PC-9 (cell line): Measurements from ENCODE around the gene TEX51. TPM values are rescaled to one million over a fixed set of nuclear protein-coding genes. Genes with fewer than 3 reads are reported as not detected.

Source experiments
- BruUV-seq: library from RNA; stranded (reverse); fragments of 400-500 nt; replicated peaks from 2 replicates; lab custom pipeline; 2021; lab: Mats Ljungman, UMichigan
- CTCF ChIA-PET: fragments of 300-600 bp; sonication (Branson Sonifier 250); formaldehyde crosslinking; loops from one replicate; lab custom pipeline; 2022; ENCODE audit warnings: antibody characterized with exemption; lab: Charles Lee
- POLR2A ChIA-PET: fragments of 300-600 bp; sonication (Branson Sonifier 250); formaldehyde crosslinking; loops from one replicate; lab custom pipeline; 2022; ENCODE audit warnings: antibody characterized with exemption; ENCODE audit not compliant: unreplicated experiment; lab: Charles Lee
- DNase-seq, 2 experiments: peaks; one replicate each; pipeline versions ENCODE4 v3.0.0 to v3.0.0-alpha.2; 2015 to 2022; ENCODE audit warnings: mixed read lengths in 1 of 2
- H2AFZ ChIP-seq: fragments of 200-600 bp; sonication (generic); 2 replicates; pipeline ENCODE4 v1.8.1; 2017; ENCODE audit warnings: antibody characterized with exemption
- H3F3A ChIP-seq: fragments of 200-600 bp; sonication (generic); 2 replicates; pipeline ENCODE4 v1.8.1; 2017; ENCODE audit warnings: antibody characterized with exemption, mild to moderate bottlenecking, low read depth; ENCODE audit not compliant: insufficient read depth
- H3K27ac ChIP-seq: fragments of 200-600 bp; sonication (generic); 2 replicates; pipeline ENCODE4 v1.6.1; 2016; ENCODE audit warnings: mixed run types
- H3K27me3 ChIP-seq: fragments of 200-600 bp; sonication (generic); 2 replicates; pipeline ENCODE4 v1.6.1; 2016; ENCODE audit warnings: low read depth, mixed run types; ENCODE audit not compliant: insufficient read depth
- H3K36me3 ChIP-seq: fragments of 200-600 bp; sonication (generic); 2 replicates; pipeline ENCODE4 v1.6.1; 2016; ENCODE audit warnings: low read depth, mixed run types
- H3K4me1 ChIP-seq: fragments of 200-600 bp; sonication (generic); replicated peaks from 2 replicates; pipeline ENCODE4 v1.6.1; 2016; ENCODE audit warnings: mixed run types; ENCODE audit not compliant: insufficient read depth
- H3K4me2 ChIP-seq: fragments of 200-600 bp; sonication (generic); 2 replicates; pipeline ENCODE4 v1.6.1; 2017; ENCODE audit warnings: mixed run types
- H3K4me3 ChIP-seq: fragments of 200-600 bp; sonication (generic); 2 replicates; pipeline ENCODE4 v1.6.1; 2016; ENCODE audit warnings: mixed run types
- H3K79me2 ChIP-seq: fragments of 200-600 bp; sonication (generic); 2 replicates; pipeline ENCODE4 v1.6.1; 2017; ENCODE audit warnings: low read depth, mixed run types
- H3K9me2 ChIP-seq: fragments of 200-600 bp; sonication (generic); 2 replicates; pipeline ENCODE4 v1.8.1; 2017; ENCODE audit warnings: mild to moderate bottlenecking; ENCODE audit not compliant: insufficient read depth
- H3K9me3 ChIP-seq: fragments of 200-600 bp; sonication (generic); 2 replicates; pipeline ENCODE4 v1.8.1; 2016; ENCODE audit warnings: low read depth; ENCODE audit not compliant: insufficient read depth
- H4K20me1 ChIP-seq: fragments of 200-600 bp; sonication (generic); 2 replicates; pipeline ENCODE4 v1.8.1; 2017; ENCODE audit not compliant: insufficient read depth
- EZH2 ChIP-seq: fragments of 200-600 bp; sonication (generic); IDR thresholded peaks from 2 replicates; pipeline ENCODE4 v1.8.0; 2017; ENCODE audit warnings: antibody characterized with exemption, low read depth
- intact Hi-C: fragments of 100-400 bp; cut with micrococcal nuclease; formaldehyde crosslinking; loops from one replicate; pipeline ENCODE4 v1.10.0; 2022; ENCODE audit not compliant: unreplicated experiment
- total RNA-seq: library from RNA; stranded (reverse); gene quantifications from 2 replicates; pipeline ENCODE4 v1.2.3, GENCODE V29; 2021
- TF ChIP-seq, protein P1 (sequence below): fragments of 200-600 bp; sonication (generic); conservative IDR thresholded peaks from 2 replicates; pipeline ENCODE4 v1.6.1; 2017; ENCODE audit warnings: mixed run types, antibody characterized with exemption, mild to moderate bottlenecking, moderate library complexity

The TEX51 gene
- total RNA-seq, 1 experiment from 2014 or later: not detected

DNA sequence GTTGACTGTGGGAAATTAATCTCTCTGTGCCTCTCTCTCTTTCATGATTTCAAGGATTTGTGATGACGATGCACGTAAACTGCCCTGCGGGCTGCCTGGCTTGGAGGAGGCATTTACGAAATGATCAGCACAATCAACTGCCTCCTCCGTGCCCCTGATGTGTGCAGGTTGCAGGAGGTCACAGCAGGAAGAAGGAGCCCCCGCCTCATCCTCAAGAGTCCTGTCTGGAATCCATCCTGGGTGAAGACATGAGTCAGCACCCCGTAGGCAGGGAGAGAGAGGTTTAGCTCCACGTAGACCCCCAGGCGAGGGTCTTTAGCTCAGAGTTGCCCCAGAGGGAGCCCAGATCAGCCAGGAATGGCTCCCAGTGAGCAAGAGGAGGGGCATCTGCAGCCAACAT lies 17.1 kb upstream of the TEX51 start:
- intact Hi-C loops: no loop called here
- no peak for DNase-seq
- Histone ChIP-seq H4K20me1 (no peaks in the 10 kb centered on the region), H3K79me2 (no peaks in the 10 kb centered on the region), H3K9me2 (no peaks in the 10 kb centered on the region), H3K27me3 (peaks cover 96% of the 10 kb centered on the region), H2AFZ (no peak overlapping the region), H3K9me3 (0 out of 2 replicates have a peak, but pooled peaks cover 5% of the 10 kb centered on the region), H3K27ac (no peak overlapping the region), H3K4me3 (no peak overlapping the region), H3F3A (no peaks in the 10 kb centered on the region), H3K4me2 (no peak overlapping the region), H3K4me1 (no peaks in the 10 kb centered on the region), H3K36me3 (no peaks in the 10 kb centered on the region)
- no TSS peak for BruUV-seq
- POLR2A ChIA-PET: no interaction called here
- TF ChIP-seq EZH2: no peak
- TF ChIP-seq, protein P1, sequence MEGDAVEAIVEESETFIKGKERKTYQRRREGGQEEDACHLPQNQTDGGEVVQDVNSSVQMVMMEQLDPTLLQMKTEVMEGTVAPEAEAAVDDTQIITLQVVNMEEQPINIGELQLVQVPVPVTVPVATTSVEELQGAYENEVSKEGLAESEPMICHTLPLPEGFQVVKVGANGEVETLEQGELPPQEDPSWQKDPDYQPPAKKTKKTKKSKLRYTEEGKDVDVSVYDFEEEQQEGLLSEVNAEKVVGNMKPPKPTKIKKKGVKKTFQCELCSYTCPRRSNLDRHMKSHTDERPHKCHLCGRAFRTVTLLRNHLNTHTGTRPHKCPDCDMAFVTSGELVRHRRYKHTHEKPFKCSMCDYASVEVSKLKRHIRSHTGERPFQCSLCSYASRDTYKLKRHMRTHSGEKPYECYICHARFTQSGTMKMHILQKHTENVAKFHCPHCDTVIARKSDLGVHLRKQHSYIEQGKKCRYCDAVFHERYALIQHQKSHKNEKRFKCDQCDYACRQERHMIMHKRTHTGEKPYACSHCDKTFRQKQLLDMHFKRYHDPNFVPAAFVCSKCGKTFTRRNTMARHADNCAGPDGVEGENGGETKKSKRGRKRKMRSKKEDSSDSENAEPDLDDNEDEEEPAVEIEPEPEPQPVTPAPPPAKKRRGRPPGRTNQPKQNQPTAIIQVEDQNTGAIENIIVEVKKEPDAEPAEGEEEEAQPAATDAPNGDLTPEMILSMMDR: no peak
- CTCF ChIA-PET: no interaction called here

DNA sequence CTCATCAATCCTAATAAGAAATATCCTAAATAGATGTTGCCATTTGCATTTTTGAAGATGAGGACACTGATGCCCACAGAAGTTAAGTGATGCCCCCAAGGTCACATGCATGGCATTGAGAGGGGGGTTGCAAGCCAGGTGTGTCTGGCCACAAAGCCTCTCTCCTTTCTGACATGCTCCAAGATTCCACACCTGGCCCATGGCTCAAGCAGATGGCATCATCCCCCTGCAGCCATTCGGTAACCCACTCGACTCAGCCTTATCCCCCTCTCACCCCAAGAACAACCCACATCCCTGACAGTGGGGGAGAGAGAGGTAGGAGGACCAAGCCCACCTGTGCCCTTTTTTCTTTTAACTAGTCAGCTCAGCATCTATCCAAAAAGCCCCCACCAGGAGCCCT lies 16.5 kb upstream of the TEX51 start:
- Histone ChIP-seq H3K4me2 (no peak overlapping the region), H2AFZ (no peak overlapping the region), H3K9me2 (no peaks in the 10 kb centered on the region), H3K9me3 (0 out of 2 replicates have a peak, but pooled peaks cover 5% of the 10 kb centered on the region), H4K20me1 (no peaks in the 10 kb centered on the region), H3K79me2 (no peaks in the 10 kb centered on the region), H3F3A (no peaks in the 10 kb centered on the region), H3K27ac (no peak overlapping the region), H3K4me1 (no peaks in the 10 kb centered on the region), H3K4me3 (no peak overlapping the region), H3K36me3 (no peaks in the 10 kb centered on the region), H3K27me3 (peaks cover 96% of the 10 kb centered on the region)
- BruUV-seq: no TSS peak
- intact Hi-C loops: no loop called here
- DNase-seq: no peak
- POLR2A ChIA-PET: no interaction called here
- TF ChIP-seq EZH2: no peak
- TF ChIP-seq, protein P1: no peak
- CTCF ChIA-PET: no interaction called here

DNA sequence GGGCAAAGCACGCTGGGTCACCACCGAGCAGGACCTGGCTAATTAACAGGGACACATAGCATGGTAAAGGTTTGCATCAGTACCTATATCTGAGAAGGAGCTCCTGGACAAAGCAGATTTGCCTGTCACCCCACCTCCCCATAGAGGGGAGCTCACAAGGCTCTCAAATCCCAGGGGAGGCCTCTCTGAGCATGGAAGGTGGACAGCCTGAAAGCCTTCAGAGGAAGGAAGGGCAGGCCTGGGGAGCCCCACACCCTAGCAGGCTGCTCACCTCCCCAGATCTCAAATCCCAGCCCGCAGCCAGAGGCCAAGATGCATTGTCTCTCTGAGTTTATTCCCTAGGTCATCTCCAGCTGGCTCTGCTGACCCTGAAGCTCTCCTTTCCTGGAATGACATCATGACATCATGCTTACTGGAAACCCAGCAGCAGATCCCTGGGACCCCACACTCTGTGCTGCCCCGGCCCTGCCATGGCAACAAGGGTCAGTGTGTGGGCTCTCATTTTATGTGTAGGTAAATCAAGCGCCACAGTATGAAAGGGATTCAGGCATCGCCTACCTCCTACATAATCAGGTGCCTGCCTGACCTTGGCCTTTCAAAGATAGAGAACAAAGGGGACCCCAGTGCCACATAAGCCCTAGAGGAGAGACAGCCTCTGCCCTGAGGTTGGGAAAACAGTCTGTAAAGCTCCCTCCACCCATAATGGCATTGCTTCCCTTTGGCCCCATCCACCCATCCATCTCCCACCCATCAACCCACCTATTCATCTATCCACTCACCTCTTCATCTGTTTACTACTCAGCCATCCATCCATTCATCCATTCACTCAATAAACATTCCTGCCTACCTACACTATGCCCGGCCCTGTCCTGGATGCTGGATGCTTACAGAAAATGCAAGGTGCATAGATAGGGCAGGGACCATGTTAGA lies 15.7 kb upstream of the TEX51 start:
- CTCF ChIA-PET: no interaction called here
- DNase-seq: no peak
- H4K20me1 ChIP-seq: no peaks in the 10 kb centered on the region

More for the DNA sequence above, 15.7 kb upstream of the TEX51 start:
- Histone ChIP-seq H3K36me3 (no peaks in the 10 kb centered on the region), H3K9me3 (0 out of 2 replicates have a peak, but pooled peaks cover 5% of the 10 kb centered on the region), H3K9me2 (no peaks in the 10 kb centered on the region), H3K27ac (no peak overlapping the region), H3K4me3 (no peak overlapping the region), H3K4me2 (no peak overlapping the region), H3K4me1 (no peaks in the 10 kb centered on the region), H3K27me3 (peaks cover 96% of the 10 kb centered on the region), H3F3A (no peaks in the 10 kb centered on the region), H3K79me2 (no peaks in the 10 kb centered on the region), H2AFZ (no peak overlapping the region)
- POLR2A ChIA-PET: no interaction called here
- no TSS peak for BruUV-seq
- intact Hi-C loops: no loop called here
- TF ChIP-seq, protein P1: no peak
- no peak for TF ChIP-seq EZH2
